Prostate gland (tissue), 2 donors: ENCODE data around the gene BRSK1.

Experiments used
- CTCF ChIP-seq, 4 experiments: fragments of 200-600 bp in 2 of 4; fragments of 450-650 bp in 2 of 4; sonication (generic) in 2 of 4; IDR thresholded peaks; 1 replicate in 3 of 4; 2 replicates in 1 of 4; pipeline ENCODE4 v1.5.1; 2016 to 2019; ENCODE audit warnings: antibody characterized with exemption in 4 of 4, mild to moderate bottlenecking in 2 of 4, moderate library complexity in 2 of 4
- POLR2A ChIP-seq: fragments of 450-650 bp; IDR thresholded peaks from one replicate; pipeline ENCODE4 v1.6.1; 2016; ENCODE audit warnings: antibody characterized with exemption, mild to moderate bottlenecking

- TF ChIP-seq CTCF (IDR thresholded peaks at IDR 0.05) (no peak), POLR2A (no peak)
These were observed 68.8 kb downstream of the BRSK1 start for GRCh38 chr19:55352549-55353145.
